A673 (cell line): ENCODE measurements around the gene CCHCR1. TPM values are rescaled to one million over a fixed set of nuclear protein-coding genes. Genes with fewer than 3 reads are reported as not detected.

ENCODE experiments used
- BruUV-seq: library from RNA; stranded (reverse); fragments of 400-500 nt; replicated peaks from 2 replicates; lab custom pipeline; 2021; lab: Mats Ljungman, UMichigan
- CTCF ChIA-PET: fragments of 300-600 bp; sonication (Branson Sonifier 250); formaldehyde crosslinking; loops from one replicate; lab custom pipeline; 2022; ENCODE audit warnings: antibody characterized with exemption; lab: Charles Lee
- POLR2A ChIA-PET: fragments of 300-600 bp; sonication (Branson Sonifier 250); formaldehyde crosslinking; loops from one replicate; lab custom pipeline; 2022; ENCODE audit warnings: antibody characterized with exemption; ENCODE audit not compliant: low non-redundant PET; lab: Charles Lee
- DNase-seq: peaks from one replicate; pipeline ENCODE4 v3.0.0-alpha.2; 2015; ENCODE audit warnings: low spot score
- H3K27ac ChIP-seq: fragments of 200-600 bp; sonication (generic); 2 replicates; pipeline ENCODE4 v1.5.1; 2016; ENCODE audit warnings: mixed run types, low read depth, mild to moderate bottlenecking, mixed read lengths, antibody characterized with exemption, low read length; ENCODE audit not compliant: poor library complexity, severe bottlenecking
- H3K27me3 ChIP-seq: fragments of 200-600 bp; sonication (generic); replicated peaks from 2 replicates; pipeline ENCODE4 v1.6.1; 2017; ENCODE audit warnings: mixed run types, low read depth, mild to moderate bottlenecking, mixed read lengths, antibody characterized with exemption, low read length; ENCODE audit not compliant: insufficient read depth, poor library complexity
- H3K36me3 ChIP-seq: fragments of 200-600 bp; sonication (generic); 2 replicates; pipeline ENCODE4 v1.6.1; 2016; ENCODE audit warnings: mixed run types, mild to moderate bottlenecking, mixed read lengths, antibody characterized with exemption, low read length; ENCODE audit not compliant: insufficient read depth, poor library complexity, severe bottlenecking
- H3K4me1 ChIP-seq: fragments of 200-600 bp; sonication (generic); 2 replicates; pipeline ENCODE4 v1.6.1; 2017; ENCODE audit warnings: mixed run types, mild to moderate bottlenecking, mixed read lengths, antibody characterized with exemption, low read length; ENCODE audit not compliant: insufficient read depth, poor library complexity, severe bottlenecking
- H3K4me3 ChIP-seq: fragments of 200-600 bp; sonication (generic); 2 replicates; pipeline ENCODE4 v1.5.1; 2016; ENCODE audit warnings: low read depth, mixed run types, mild to moderate bottlenecking, mixed read lengths, low read length; ENCODE audit not compliant: poor library complexity, severe bottlenecking
- H3K9me3 ChIP-seq: fragments of 200-600 bp; sonication (generic); 2 replicates; pipeline ENCODE4 v1.6.1; 2016; ENCODE audit warnings: mixed run types, low read depth, mild to moderate bottlenecking, mixed read lengths, antibody characterized with exemption, low read length; ENCODE audit not compliant: poor library complexity, severe bottlenecking
- EZH2 ChIP-seq: fragments of 200-600 bp; sonication (generic); IDR thresholded peaks from 2 replicates; pipeline ENCODE4 v1.6.1; 2017; ENCODE audit warnings: borderline replicate concordance, low read depth, mild to moderate bottlenecking, mixed read lengths, antibody characterized with exemption, low read length; ENCODE audit not compliant: poor library complexity, severe bottlenecking
- intact Hi-C: fragments of 100-400 bp; cut with micrococcal nuclease; formaldehyde crosslinking; loops from one replicate; pipeline ENCODE4 v1.10.0; 2022; ENCODE audit not compliant: unreplicated experiment
- total RNA-seq: library from RNA; stranded (reverse); gene quantifications from 2 replicates; pipeline ENCODE4 v1.2.3, GENCODE V29; 2021
- TF ChIP-seq, protein P1 (sequence below): fragments of 300-800, 200-600 bp; sonication (generic); conservative IDR thresholded peaks from 2 replicates; pipeline ENCODE4 v1.5.1; 2017; ENCODE audit warnings: low read depth, mild to moderate bottlenecking, antibody characterized with exemption, low read length, moderate library complexity, mixed read lengths

Gene CCHCR1
- total RNA-seq, 1 experiment from 2014 or later: 51.7 TPM

GRCh38 chr6:31125162-31125561 lies 32.4 kb downstream of the CCHCR1 start:
- POLR2A ChIA-PET: no interaction called here
- Histone ChIP-seq H3K36me3 (no peaks in the 10 kb centered on the region), H3K4me3 (no peak overlapping the region), H3K27me3 (no peaks in the 10 kb centered on the region), H3K4me1 (peaks cover 16% of the 10 kb centered on the region), H3K27ac (no peak overlapping the region), H3K9me3 (no peaks in the 10 kb centered on the region)
- CTCF ChIA-PET: no interaction called here
- BruUV-seq: no TSS peak
- DNase-seq: no peak
- intact Hi-C loops: no loop called here
- TF ChIP-seq, protein P1, sequence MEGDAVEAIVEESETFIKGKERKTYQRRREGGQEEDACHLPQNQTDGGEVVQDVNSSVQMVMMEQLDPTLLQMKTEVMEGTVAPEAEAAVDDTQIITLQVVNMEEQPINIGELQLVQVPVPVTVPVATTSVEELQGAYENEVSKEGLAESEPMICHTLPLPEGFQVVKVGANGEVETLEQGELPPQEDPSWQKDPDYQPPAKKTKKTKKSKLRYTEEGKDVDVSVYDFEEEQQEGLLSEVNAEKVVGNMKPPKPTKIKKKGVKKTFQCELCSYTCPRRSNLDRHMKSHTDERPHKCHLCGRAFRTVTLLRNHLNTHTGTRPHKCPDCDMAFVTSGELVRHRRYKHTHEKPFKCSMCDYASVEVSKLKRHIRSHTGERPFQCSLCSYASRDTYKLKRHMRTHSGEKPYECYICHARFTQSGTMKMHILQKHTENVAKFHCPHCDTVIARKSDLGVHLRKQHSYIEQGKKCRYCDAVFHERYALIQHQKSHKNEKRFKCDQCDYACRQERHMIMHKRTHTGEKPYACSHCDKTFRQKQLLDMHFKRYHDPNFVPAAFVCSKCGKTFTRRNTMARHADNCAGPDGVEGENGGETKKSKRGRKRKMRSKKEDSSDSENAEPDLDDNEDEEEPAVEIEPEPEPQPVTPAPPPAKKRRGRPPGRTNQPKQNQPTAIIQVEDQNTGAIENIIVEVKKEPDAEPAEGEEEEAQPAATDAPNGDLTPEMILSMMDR: no peak
- no peak for TF ChIP-seq EZH2

DNA sequence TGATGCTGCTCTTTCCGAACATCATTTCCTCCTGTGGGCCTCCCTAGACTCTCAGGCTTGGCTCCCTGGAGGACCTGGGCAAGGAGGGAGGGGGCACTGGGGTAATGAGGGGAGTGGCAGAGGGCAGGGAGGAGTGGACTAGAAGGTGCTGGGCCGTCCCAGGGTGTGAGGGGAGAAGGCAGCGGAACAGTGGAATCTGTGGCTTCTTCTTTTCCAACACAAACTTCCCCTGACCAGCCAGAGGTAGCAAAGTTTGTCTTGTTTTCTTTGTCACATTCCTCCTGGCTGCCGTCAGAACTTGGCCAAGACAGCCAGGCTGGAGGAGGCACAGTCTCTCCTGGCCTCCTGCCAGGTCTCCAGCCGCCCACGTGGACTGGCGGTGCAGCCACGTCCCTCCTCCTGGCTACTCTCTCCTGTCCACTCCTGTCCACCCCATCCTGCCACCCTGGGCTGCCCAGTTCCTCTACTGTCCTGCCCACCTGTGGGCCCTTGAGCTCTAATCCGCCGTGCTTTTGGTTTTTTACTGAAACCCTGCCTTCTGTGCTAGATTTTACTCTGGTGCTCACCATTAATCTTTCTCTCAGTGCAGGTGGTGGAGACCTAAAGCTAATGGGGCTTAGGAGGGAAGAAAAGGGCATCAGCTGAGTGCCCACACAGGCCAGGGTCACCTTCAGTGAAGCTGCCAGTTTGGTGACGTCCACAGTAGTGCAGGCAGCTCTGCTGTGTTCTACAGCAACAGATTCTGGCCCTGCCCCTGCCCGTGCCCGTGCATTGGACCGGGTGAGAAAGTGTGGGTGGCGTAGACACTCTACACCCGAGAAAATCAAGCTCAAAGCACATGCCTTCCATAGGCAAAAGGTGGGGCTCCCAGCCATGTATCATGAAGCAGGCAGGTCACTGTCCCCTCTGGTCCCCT lies 34.6 kb downstream of the CCHCR1 start:
- no TSS peak for BruUV-seq
- Histone ChIP-seq H3K9me3 (no peaks in the 10 kb centered on the region), H3K36me3 (no peaks in the 10 kb centered on the region), H3K4me3 (no peak overlapping the region), H3K4me1 (peaks cover 9% of the 10 kb centered on the region), H3K27me3 (no peaks in the 10 kb centered on the region), H3K27ac (no peak overlapping the region)
- intact Hi-C loops: no loop called here
- no peak for DNase-seq
- CTCF ChIA-PET: no interaction called here
- POLR2A ChIA-PET: interaction anchor here (0.6 kb wide), 1 partner anchor 308 kb away, joined by 11 read pairs; no protein-coding TSS in a partner anchor
- TF ChIP-seq, protein P1: no peak
- TF ChIP-seq EZH2: no peak

DNA sequence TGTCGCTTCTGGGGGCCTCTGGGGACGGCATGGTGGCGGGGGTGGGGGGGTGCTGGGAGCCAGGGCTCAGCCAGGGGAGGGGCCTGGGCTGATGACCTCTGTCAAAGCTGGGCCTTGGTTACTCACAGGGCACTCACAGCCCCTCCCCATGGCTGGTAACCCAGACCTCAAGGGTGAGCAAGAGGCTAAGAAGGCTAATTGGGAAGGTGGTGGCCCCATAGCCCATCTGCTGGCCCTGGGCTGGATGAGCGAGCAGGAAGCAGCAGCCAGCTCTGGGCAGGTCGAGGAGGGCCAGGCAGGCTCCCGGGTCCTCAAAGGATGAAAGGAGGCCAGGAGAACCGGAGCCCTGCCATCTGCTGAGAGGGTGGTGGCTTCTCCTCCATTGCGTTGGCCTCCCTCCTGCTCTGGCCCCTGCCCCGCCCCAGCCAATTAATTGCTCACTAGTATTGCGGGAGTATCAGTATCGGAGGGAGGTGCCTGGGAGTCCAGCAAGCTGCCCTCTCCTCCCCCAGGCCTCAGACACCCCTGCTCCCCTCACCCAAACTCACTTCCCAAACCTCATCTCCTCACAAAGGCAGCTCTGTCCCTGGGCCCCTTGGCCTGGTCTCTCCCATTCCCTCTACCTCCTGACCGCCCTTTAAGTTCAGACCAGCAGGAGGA lies 36.3 kb downstream of the CCHCR1 start:
- Histone ChIP-seq H3K4me1 (peaks cover 9% of the 10 kb centered on the region), H3K27me3 (no peaks in the 10 kb centered on the region), H3K9me3 (no peaks in the 10 kb centered on the region), H3K27ac (no peak overlapping the region), H3K4me3 (no peak overlapping the region), H3K36me3 (no peaks in the 10 kb centered on the region)
- ChIA-PET POLR2A (no interaction called here), CTCF (no interaction called here)
- intact Hi-C loops: no loop called here
- no peak for DNase-seq
- no TSS peak for BruUV-seq
- TF ChIP-seq EZH2: no peak
- TF ChIP-seq, protein P1: no peak
